Effector CD8-positive, alpha-beta T cell (primary cell): ENCODE data around the gene CYP27C1.
"Not testable (repeated sequence)": the region's sequence is repeated elsewhere in the genome, so short reads cannot be mapped to it uniquely, and the experiment has no call there.

ENCODE experiments used
- DNase-seq: peaks from one replicate; lab custom pipeline; 2025; lab: John Stamatoyannopoulos, UW
- total RNA-seq, 4 experiments: gene quantifications; one replicate each; lab custom pipeline; 2026; lab: John Stamatoyannopoulos, UW

Gene CYP27C1, protein sequence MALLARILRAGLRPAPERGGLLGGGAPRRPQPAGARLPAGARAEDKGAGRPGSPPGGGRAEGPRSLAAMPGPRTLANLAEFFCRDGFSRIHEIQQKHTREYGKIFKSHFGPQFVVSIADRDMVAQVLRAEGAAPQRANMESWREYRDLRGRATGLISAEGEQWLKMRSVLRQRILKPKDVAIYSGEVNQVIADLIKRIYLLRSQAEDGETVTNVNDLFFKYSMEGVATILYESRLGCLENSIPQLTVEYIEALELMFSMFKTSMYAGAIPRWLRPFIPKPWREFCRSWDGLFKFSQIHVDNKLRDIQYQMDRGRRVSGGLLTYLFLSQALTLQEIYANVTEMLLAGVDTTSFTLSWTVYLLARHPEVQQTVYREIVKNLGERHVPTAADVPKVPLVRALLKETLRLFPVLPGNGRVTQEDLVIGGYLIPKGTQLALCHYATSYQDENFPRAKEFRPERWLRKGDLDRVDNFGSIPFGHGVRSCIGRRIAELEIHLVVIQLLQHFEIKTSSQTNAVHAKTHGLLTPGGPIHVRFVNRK
- 0 to 0.18 (median 0) reads per million in 4 experiments for total RNA-seq

DNA sequence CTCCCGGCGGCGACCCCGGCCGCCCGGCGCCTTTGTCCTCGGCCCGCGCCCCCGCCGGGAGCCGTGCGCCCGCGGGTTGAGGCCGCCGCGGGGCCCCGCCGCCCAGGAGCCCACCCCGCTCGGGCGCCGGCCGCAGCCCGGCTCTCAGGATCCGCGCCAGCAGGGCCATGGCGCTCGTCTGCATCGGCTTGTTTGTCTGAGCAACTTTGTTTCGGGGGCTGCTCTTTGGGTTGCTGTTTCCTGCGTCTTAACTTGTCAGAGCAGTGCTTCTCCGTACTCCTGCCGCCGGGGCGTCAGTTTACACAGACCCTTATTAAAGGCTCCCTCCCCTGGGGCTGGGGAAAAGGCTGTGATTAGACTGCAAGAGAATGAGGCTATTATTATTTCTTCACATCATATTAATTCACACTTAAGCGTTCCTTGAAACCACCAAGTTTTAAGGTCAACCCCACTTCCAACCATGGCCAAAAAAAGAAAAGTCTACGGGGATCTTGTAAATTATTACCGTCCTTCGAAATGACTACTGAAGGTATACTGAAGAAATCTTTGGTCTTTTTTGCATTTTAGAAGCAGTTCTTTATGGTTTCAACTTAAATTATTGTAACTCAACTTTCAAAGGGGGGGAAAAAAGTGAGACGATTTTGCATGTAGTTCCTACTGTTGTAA, at the start of gene CYP27C1:
CYP27C1 (minus strand) TSS at position 198 of the 666 bp plus-strand sequence; CDS start at position 169, 29 bp downstream.
- no peak for DNase-seq

DNA sequence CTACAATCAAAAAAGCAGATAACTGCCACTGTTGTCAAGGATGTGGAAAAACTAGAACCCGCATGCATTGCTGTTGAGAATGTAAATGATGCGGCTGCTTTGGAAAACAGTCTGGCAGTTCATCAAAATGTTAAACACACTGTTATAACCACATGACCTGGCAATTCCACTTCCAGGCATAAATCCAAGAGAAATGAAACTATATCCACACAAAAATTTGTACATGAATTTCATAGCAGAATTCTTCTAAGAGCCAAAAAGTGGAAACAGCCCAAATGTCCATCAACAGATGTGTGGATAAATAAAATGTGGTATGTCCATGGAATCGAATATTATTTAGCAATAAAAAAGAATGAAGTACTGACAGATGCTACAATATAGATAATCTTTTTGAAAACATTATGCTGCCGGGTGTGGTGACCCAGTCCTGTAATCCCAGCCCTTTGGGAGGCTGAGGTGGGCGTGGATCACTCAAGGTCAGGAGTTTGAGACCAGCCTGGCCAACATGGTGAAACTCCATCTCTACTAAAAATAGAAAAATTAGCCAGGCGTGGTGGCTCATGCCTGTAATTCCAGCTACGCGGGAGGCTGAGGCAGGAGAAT, 41.8 kb upstream of the CYP27C1 start:
- no peak for DNase-seq

DNA sequence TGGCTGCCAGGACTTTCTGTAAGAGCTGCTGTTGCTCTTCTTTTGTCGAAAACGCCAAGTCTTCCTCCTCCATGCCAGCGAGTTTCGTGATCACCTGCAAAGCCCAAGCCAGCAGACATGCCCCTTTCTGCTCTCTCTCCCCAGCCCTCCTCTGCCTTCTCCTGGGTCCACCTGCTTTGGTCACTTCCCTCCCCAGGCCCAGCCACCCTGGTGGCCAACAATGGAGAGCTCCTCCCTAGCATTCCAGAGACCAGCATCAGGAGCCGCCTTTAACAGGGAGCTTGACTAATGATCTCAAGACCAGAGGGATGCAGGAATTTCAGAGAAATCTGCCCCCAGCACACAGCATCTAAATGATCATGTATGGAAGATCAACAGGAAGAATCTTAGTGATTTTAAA, 39.3 kb upstream of the CYP27C1 start:
- DNase-seq: no peak

DNA sequence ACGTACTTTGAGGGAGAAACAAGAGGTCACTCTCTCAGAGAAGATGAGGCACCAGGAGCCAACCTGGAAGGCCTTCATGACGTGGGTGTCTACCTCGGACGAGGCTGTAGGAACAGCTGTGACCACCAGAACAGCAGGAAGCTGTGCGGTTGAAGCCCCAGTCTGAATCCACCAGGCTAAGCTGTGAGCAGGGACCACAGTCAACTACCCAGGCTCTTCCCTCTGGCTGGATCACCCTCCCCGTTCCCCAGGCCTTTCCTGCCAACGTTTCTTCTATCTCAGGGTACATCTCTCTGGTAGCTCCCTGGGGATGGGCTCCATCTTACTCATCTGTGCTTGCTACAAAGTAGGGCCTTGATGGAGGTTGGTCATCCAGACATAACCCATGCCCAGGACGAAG, 36.8 kb upstream of the CYP27C1 start:
- DNase-seq: no peak

DNA sequence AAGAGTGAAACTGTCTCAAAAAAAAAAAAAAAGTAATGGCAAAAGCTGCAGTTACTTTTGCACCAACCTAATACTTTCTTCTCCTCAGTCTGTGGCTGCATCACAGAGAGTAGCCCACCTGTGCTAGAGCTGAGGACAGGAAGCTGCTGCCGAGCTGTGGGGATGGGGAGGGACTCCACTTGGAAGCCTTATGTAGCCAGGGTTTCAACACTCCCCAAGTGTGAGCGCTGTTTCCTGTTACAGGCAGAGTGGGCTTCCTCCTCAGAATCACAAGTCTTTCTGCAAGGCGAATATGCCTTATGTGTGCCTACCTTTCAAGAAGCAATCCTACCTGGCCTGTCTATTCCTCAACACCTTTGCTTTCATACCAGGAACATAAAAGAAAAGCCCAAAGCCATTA, 36.3 kb upstream of the CYP27C1 start:
- no peak for DNase-seq

DNA sequence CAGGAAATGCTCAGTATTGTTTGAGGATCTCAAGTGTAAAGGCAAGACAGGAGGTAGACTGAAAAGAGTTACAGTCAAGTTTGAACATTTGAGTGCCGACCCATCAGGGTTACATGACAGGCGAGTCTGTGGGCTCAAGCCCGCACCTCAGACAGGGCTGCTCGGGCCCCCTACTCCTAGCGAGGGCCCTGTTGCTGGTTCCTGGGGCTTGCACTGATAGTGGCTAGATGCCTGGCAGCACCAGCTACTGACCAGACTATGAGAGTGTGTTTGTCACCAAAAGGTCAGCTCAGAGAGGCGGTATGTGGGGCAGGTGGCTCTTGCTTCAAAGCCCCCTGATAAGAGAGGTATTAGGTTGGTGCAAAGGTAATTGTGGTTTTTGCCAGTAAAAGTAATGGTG, 35.6 kb upstream of the CYP27C1 start:
- DNase-seq: no peak

DNA sequence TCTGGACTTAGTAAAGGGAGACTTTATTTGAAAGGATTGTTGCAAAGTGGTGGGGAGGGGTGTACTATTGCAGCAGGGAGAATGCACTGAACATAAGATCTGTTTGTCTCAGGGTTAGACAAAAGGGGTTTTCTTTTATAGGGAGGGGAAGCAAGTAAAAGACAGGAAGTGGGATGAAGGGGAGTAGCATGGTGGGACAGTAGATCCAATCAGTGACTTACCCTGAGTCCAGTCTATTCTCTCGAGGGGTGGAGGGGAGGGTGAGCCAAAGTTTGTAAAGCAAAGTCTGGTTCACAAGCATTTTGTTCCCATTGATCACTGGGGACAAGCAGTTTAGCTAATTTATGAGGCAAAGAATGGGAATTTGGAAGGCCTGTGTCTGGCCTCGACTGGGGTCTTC, 35.0 kb upstream of the CYP27C1 start:
- no peak for DNase-seq

DNA sequence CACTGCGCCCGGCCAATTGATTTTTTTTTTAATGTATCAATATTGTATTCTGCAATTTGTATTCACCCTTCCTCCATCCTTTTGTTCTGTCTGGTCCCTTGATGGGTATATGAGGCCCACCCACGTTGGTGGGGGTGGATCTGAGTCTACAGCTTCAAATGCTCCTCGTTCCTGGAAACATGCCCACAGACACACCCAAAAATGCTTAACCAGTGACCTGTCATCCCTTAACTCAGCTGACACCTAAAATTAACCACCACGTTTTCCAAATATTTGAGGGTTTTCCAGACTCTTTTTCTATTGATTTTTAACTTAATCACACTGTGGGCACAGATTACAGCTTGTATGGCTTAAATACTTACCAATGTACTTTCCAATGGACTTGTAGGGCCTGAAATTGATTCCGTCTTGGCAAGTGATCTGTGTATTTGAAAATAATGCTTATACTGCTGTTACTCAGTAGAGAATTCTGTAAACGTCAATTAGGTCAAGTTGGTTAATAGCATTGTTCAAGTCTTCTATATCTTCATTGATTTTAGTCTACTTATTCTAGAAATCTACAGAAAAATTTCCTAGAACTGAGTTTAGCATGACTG, 34.4 kb upstream of the CYP27C1 start:
- DNase-seq: no peak

DNA sequence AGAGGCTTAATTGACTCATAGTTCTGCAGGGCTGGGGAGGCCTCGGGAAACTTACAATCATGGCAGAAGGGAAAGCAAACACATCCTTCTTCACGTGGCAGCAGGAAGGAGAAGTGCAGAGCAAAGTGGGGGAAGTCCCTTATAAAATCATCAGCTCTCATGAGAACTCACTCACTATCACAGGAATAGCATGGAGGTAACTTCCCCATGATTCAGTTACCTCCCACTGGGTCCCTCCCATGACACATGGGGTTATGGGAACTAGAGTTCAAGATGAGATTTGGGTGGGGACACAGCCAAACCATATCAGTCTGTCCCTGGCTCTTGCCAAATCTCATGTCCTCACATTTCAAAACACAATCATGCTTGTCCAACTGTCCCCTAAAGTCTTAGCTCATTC, 21.1 kb upstream of the CYP27C1 start:
- DNase-seq: not testable (repeated sequence)

DNA sequence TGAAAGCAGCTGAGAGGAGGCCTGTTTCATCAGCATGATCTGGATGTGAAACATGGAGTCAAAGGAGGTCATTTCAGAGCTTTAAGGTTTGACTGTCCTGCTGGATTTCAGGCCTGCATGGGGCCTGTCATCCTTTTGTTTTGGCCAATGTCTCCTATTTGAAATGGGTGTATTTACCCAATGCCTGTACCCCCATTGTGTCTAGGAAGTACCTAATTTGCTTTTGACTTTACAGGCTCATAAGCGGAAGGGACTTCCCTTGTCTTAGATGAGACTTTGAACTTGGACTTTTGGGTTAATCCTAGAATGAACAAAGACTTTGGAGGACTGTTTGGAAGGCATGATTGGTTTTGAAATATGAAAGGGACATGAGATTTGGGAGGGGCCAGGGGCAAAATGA, 19.3 kb upstream of the CYP27C1 start:
- DNase-seq: no peak

DNA sequence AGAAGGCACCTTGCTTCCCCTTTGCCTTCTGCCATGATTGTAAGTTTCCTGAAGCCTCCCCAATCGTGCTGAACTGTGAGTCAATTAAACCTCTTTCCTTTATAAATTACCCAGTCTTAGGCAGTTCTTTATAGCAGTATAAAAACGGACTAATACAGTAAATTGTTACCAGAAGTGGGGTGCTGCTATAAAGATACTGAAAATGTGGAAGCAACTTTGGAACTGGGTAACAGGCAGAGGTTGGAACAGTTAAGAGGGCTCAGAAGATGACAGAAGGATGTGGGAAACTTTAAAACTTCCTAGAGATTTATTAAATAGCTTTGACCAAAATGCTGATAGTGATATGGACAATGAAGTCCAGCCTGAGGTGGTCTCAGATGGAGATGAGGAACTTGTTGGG, 17.7 kb upstream of the CYP27C1 start:
- DNase-seq: not testable (repeated sequence)

DNA sequence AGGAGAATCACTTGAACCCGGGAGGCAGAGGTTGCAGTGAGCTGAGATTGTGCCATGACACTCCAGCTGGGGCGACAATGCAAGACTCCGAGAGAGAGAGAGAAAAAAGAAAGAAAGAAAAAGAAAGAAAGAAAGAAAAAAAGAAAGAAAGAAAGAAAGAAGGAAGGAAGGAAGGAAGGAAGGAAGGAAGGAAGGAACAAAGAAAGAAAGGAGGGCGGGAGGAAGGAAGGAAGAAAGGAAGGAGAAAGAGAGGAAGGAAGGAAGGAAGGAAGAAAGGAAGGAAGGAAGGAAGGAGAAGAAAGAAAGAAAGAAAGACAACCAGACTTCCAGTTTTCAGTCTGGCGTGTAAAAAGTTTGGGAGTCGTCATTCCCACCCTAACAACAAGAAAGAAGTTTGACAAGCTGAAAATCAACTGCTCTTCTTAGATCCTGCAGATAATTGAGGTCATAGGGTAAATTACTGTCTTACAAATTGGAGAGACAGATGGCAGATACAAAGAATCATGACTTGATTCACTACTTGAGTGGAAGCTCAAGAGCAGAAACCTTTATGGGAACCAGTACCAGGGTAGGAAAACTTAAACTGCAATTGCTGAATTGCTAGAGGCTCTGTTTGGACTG, 15.1 kb upstream of the CYP27C1 start:
- DNase-seq: no peak

DNA sequence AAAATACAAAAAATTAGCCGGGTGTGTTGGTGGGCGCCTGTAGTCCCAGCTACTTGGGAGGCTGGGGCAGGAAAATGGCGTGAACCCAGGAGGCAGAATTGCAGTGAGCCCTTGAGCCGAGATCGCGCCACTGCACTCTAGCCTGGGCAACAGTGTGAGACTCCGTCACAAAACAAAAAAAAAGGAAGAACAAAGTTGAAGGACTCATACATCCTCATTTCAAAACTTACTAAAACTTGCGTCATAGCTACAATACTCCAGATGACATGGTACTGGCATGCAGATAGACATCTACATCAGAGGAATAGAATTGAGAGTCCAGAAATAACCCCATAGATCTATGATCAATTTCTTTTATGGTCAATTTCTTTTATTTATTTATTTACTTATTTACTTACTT, 13.6 kb upstream of the CYP27C1 start:
- DNase-seq: no peak

DNA sequence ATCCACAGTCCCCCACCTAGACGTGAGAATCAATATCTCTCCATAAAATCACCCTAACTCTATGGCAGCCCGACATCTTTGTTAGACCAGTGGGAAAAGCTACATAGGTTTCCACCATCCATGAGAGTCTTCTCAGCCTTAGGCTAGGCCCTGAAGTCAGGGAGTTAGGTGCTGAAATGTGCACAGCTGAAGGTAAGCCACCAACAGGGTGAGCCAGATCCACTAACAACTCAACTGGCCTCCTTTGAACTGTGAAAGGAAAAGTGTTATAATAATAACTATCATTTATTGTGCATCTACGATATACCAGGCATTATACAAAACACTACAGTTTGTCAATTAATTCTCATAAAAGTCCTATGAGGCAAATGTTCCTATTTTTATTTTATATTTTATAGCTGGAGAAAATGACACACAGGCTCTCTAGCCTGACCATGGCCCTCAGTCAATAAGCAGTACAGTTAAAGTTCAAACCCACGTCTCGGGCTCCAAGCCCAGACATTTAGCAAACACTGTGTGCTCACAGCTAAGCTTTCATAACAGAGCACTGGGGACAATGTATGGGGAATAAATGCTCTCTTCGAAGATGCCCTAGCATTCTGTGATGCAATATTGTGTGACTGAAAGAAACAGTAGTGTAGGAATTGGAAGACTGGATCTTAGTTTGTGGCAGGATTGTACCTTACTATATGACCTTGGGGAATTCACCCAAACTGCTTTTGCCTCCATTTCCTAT, 11.2 kb upstream of the CYP27C1 start:
- DNase-seq: no peak

DNA sequence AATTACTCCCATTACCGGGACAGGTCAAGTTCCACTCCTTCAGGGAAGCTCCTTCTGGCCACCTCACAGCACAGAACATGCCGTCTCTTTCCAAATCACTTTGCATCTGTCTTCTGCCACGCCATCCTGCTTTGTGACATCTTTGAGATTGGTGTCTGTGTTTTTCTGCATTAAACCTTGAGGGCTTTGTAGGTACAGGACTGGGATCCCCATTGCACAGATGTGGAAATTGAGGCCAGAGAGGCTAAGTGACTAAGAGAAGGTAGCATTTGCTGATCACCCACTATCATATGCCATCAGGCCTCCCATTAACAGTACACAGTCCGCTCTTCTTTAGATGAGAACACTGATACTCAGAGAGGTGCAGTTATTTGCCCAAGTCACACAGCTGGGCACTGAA, 9.5 kb upstream of the CYP27C1 start:
- DNase-seq: no peak

DNA sequence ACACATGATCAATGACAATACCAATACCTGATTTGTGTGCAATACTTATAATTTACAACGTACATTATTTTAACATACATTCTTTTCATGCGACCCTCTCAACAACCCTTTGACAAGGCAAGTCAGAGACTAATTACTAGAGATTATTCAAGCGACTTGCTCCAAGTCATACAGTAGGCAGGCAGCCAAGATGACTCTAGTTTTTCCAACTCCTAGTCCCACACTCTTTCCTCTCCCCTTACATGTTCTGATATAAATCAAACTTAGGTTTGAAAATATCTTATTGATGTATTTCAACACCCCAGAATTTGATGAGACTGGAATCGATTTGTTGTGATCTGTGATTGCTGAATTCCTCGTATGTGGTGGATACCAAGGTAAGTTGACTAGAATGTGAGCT, 8.0 kb upstream of the CYP27C1 start:
- no peak for DNase-seq

DNA sequence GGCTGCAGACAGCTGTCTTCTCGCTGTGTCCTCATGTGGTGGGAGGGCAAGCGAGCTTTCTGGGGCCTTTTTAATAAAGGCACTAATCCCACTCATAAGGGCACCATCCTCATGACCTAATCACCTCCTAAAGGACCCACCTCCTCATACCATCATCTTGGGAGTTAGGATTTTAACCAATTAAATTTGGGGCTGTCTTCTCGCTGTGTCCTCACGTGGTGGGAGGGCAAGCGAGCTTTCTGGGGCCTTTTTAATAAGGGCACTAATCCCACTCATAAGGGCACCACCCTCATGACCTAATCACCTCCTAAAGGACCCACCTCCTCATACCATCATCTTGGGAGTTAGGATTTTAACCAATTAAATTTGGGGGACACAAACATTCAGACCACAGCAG, 7.2 kb upstream of the CYP27C1 start:
- DNase-seq: not testable (repeated sequence)

DNA sequence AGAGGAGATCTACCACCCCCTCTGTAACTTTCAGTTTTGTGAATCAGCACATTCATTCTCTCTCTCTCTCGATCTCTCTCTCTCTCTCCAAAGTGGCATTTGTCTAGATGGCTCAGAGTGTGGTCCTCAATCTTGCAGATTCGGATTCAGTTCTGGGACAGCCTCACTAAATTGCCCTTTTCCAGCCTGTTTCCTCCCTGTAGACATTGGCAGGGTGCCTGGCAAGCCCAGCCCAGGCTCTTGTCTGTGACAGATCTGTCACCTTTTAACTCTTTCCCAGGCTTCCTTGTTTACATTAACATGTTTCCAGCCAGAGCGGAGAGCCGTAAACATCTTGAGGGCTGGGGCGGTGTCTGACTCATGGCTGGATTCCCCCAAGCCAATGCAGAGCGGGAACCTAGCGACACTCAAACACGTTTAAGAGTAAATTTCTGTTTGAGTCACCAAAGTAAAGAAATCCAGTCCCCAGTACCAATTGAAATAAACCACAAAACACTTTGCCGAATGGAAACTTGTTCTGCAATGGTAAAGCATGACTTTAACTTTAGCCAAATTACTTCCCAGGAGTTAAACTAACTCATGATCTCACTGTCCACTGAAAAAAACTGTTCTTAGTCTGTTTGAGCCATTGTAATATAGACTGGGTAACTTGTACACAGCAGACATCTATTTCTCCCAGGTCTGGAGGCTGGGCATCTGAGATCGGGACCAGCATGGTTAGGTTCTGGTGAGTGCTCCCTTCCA, 6.6 kb upstream of the CYP27C1 start:
- no peak for DNase-seq

DNA sequence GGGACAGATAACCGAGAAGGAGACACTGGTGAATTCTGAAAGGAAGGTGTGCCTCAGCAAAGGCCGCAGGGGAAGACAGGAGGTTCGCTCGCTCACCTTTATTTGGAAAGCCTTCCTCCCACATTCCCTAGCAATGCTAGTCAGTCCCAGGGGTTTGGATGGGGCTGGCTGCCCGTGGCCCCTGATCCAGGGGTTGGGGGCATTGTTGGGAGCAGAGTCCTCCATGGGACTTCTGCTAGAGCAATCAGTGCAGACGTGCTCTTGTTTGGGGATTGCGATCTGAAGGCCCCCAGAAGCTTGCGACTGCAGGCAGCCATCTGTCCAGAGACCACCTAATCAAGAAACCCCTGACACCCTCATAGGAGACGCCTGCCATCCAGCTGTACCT, 6.0 kb upstream of the CYP27C1 start:
- DNase-seq: no peak

DNA sequence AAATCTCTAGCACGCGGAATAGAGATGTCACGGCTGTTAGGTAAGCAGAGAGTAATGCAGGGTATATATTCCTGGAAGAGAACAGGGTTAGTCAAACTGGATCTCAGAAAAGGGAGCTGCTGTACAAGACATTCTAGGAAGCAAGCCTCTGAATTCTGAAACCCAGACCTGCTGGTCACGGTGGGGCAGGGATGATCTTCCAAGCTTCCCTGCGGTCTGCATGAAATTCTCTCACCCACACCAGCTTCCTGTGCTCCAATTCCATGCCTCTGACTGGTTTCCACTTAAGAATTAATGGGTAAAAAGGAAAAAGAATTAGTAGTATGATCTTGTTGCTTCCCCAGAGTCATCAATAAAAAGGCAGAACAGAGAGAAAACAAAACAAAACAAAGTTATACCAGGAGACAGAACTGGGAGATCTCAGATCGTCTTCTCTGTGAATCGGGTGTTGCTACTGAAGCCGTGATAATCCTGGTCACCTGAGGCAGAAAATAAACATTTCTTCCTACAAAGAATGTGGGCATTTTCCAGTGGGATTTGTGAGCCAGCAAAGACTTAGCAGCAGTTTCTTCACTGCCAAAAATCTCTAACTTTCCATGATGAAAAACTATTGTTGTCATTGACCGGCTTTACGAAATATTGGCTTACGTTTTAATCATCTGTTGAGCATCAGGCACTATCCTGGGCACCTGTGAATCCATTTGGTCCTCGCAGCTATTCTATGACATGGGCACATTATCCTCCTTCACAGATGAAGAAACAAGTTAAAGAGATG, 5.3 kb upstream of the CYP27C1 start:
- DNase-seq: no peak
